IPS-NIHi7 (cell line): Measurements from ENCODE around the gene MAML3.

Experiments used
- DNase-seq: peaks from one replicate; pipeline ENCODE4 v3.0.0; 2012; ENCODE audit warnings: mixed read lengths; ENCODE audit errors: extremely low spot score

MAML3 gene

GRCh38 chr4:139814323-139815015 lies 339.5 kb downstream of the MAML3 start:
- no peak for DNase-seq

GRCh38 chr4:139813881-139814280 lies 340.1 kb downstream of the MAML3 start:
- no peak for DNase-seq

GRCh38 chr4:139810710-139811109 lies 343.3 kb downstream of the MAML3 start:
- DNase-seq: no peak

GRCh38 chr4:139809757-139810140 lies 344.2 kb downstream of the MAML3 start:
- DNase-seq: no peak

- no peak for DNase-seq
Observed at GRCh38 chr4:139808808-139809756, 344.9 kb downstream of the MAML3 start.

GRCh38 chr4:139808381-139808807 lies 345.6 kb downstream of the MAML3 start:
- no peak for DNase-seq

- DNase-seq: no peak
Observed at GRCh38 chr4:139807483-139807882, 346.5 kb downstream of the MAML3 start.

- DNase-seq: no peak
Observed at GRCh38 chr4:139806929-139807328, 347.1 kb downstream of the MAML3 start.

GRCh38 chr4:139802931-139803330 lies 351.1 kb downstream of the MAML3 start:
- no peak for DNase-seq

- no peak for DNase-seq
Observed at GRCh38 chr4:139802488-139802887, 351.5 kb downstream of the MAML3 start.

- DNase-seq: no peak
Observed at GRCh38 chr4:139801895-139802294, 352.1 kb downstream of the MAML3 start.

GRCh38 chr4:139800082-139800481 lies 353.9 kb downstream of the MAML3 start:
- no peak for DNase-seq

- no peak for DNase-seq
Observed at GRCh38 chr4:139799615-139800014, 354.4 kb downstream of the MAML3 start.

- no peak for DNase-seq
Observed at GRCh38 chr4:139798456-139798855, 355.5 kb downstream of the MAML3 start.

- DNase-seq: no peak
Observed at GRCh38 chr4:139797287-139797686, 356.7 kb downstream of the MAML3 start.

- DNase-seq: no peak
Observed at GRCh38 chr4:139795527-139796314, 358.3 kb downstream of the MAML3 start.

GRCh38 chr4:139794158-139794954 lies 359.6 kb downstream of the MAML3 start:
- DNase-seq: no peak

- no peak for DNase-seq
Observed at GRCh38 chr4:139791681-139792080, 362.3 kb downstream of the MAML3 start.

- no peak for DNase-seq
Observed at GRCh38 chr4:139790291-139790690, 363.7 kb downstream of the MAML3 start.

GRCh38 chr4:139789096-139789654 lies 364.8 kb downstream of the MAML3 start:
- no peak for DNase-seq
